Tongue (tissue), 2 donors: ENCODE data around the gene CACNA1F. TPM values are rescaled to one million over a fixed set of nuclear protein-coding genes. Genes with fewer than 3 reads are reported as not detected.
A peak's percentile ranks its signal among the peaks of the same experiment; 100 is the strongest.

Source experiments
- DNase-seq: peaks from one replicate; pipeline ENCODE4 v3.0.0-alpha.2; 2015
- total RNA-seq: library from RNA; depleted of rRNA; stranded (reverse); fragments of >200 nt; gene quantifications from one replicate; pipeline ENCODE4 v1.2.3, GENCODE V29; 2014

The CACNA1F gene
- not detected for total RNA-seq

DNA sequence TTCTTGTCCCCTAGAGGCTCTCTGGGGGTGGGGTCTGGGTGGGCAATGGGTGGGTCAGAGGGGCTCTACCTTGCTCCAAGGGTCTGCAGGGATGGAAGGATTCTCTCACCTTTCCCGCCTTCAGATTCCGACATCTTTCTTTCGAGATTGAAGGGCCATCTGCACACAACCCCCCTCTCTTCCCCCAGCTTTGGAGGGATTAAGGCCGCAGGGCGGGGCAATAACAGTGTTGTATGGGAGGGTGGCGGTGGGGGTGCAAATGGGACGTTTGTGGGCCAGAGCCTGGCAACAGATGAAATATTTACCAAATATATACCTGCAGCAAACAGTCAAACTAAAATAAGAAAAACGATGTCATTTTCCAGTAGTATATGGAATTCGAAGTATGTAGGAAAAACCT is at the start of gene CACNA1F:
Gene CACNA1F, minus strand, starts transcription at position 165 of the 400 bp plus-strand sequence. Its CDS starts 31 bp downstream, at position 134.
- no peak for DNase-seq

DNA sequence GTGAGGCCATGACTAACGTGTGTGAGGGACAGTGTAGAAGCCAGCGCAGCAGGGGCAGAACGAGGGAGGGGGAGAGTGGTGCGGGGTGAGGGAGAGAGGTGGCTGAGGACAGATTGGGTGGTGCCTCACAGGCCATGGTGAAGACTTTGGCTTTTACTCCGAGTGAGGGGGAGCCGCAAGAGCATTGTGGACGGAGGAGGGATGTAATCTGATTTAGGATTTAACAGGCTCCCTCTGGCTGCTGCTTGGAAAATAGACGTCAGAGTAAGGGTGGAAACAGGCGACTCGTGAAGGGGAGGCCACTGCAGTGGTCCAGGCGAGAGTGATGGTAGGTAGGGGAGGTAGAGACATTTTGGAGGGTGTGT is 49.5 kb upstream of the CACNA1F start:
- peak; percentile 38 for DNase-seq

- no peak for DNase-seq
Observed at GRCh38 chrX:49278081-49278480, 44.9 kb upstream of the CACNA1F start.

DNA sequence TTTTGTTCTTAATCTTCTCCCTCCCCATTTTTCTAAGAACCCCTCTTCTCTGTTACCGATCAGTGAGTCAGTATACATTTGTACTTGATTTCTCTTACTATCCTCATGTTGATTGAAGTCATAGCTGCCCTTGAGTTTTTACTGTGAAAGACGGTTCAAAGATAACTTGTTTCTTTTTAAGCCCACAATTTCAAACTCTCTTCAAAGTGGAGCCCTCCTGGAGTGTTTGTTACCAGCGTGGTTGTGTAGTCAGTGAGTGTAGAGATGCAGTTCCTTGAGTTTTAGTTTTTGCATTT is 44.3 kb upstream of the CACNA1F start:
- no peak for DNase-seq

GRCh38 chrX:49276671-49277534 is 43.8 kb upstream of the CACNA1F start:
- DNase-seq, result no peak

DNA sequence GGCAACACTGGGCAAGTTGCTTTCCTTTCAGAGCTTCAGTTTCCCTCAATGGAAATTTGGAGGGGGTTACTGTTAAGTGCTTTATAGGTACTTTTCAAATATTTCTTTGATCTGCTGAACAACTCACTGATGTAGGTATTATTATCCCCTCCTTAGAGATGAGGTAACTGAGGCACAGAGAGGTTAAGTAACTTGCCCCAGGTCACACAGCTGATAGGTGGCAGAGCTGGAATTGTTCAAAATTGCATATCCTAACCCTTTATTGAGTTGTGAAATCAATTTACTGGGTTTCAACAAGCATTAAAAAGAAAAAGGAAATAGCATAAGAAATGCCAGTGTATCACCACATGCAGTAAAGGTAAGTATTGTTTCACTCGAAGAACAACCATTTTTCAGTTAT is 43.1 kb upstream of the CACNA1F start:
- no peak for DNase-seq

DNA sequence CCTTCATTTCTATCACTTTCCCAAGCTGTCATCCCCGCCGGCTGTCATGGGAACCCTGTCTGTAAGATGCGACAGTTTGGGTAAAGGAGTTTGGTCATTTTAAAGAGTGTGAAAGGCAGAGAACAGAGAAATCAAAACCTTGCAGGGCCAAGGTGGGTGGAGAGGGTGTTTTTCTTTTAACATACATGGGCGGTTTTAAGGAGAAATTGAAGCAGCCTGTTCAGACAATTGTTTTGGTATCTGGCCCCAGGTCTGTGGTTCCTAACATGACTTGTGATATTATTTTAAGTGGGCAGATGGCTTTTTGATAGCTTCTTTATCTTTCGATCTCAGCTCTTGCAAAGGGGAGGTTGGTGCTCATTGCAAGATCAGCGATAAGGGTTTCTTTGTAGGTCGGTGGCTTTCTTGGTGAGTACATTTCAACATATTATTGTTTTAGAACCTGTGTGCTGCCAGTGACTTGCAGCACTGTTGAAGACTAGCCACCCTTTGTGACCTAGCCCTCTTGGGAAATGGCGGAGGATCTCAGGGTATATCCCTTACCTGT is 40.1 kb upstream of the CACNA1F start:
- no peak for DNase-seq

GRCh38 chrX:49272421-49272820 is 39.3 kb upstream of the CACNA1F start:
- no peak for DNase-seq

DNA sequence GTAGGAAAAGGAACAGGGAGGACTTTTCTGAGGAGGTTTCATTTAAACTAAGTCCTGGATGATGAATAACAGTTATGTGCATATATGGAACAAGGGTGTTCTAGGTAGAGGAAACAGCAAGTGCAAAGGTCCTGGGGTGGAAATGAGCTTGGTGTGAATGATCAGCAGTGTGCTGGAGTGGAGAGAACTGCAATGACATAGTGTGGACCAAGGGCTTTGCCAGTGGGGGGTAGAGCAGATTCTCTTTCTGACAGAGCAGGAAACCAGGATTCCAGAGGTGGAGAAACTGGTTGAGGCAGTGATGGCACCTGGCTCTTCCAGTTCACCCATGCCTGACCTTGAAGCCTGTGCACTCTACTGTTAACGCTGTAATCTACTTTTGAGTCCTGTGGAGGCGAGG is 38.2 kb upstream of the CACNA1F start:
- no peak for DNase-seq

- peak; percentile 3 for DNase-seq
Observed at GRCh38 chrX:49270249-49270921, 37.2 kb upstream of the CACNA1F start.

- no peak for DNase-seq
Observed at GRCh38 chrX:49269767-49270248, 36.7 kb upstream of the CACNA1F start, which contains the start of gene PPP1R3F. TSS of gene PPP1R3F (plus strand) at chrX:49269793. CDS start at chrX:49269870, 77 bp downstream.

GRCh38 chrX:49269010-49269766 is 36.0 kb upstream of the CACNA1F start:
- DNase-seq, result peak; percentile 98

DNA sequence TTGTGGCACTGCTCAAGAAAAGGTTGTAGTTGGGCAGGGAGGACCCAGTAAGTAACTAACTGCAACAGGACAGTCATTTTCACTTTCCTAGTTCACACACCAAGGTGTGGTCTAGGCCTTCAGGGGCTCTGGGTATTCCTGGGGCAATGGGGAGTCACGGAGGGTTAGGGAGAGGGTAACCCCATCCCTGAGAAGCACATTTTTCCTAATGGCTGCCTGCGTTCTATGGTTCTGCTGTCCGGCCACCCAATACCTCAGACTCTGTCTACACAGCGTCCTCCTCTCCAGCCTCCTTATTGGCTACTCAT is 35.5 kb upstream of the CACNA1F start:
- DNase-seq, result no peak

- no peak for DNase-seq
Observed at GRCh38 chrX:49266523-49267445, 33.6 kb upstream of the CACNA1F start.

- DNase-seq, result no peak
Observed at GRCh38 chrX:49264460-49264859, 31.3 kb upstream of the CACNA1F start, which contains the start of gene FOXP3. TSS of gene FOXP3 (minus strand) at chrX:49264710. CDS start at chrX:49258505, 6,205 bp downstream.

DNA sequence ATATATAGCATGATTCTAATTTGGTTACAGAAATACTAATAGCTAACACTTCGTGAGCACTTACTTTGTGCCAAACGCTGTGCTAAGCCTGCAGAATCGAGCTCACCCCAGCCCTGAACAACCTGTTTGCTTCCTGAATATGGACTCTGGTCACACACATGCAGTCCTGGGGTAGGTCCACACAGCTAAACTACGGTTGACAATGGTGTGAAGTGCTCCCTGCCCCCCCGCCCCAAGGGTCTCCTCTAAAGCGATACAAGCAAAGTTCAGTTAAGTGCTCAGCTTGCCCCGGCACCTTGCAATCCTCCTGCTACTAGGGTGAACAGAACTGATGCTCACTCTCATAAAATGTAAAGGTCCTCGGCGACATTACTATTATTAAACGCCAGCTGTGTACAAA is 30.5 kb upstream of the CACNA1F start:
- DNase-seq, result no peak

- DNase-seq, result no peak
Observed at GRCh38 chrX:49262603-49263002, 29.5 kb upstream of the CACNA1F start.

DNA sequence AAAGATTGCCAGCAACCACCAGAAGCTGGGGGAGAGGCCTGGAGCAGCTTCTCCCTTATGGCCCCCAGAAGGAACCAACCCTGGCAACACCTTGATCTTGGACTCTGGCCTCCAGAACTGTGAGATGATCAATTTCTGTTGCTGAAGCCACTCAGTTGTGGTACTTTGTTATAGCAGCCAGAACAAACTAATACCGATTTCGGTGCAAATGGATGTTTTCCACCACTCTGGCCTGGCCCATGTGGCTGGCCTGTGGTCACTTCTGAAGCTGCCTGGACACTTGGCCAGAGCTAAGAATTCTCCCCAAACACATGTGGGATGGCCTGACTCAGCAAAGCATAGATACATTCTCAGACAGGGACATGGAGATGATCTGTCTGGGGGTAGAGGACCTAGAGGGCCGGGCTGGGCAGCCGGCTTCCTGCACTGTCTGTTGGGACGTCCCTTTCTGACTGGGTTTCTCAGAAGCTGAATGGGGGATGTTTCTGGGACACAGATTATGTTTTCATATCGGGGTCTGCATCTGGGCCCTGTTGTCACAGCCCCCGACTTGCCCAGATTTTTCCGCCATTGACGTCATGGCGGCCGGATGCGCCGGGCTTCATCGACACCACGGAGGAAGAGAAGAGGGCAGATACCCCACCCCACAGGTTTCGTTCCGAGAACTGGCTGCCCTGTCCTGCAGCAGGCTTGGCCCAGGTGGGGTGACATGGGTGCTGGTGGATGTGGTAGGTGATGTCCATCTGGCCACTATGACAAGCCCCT is 27.3 kb upstream of the CACNA1F start:
- no peak for DNase-seq

DNA sequence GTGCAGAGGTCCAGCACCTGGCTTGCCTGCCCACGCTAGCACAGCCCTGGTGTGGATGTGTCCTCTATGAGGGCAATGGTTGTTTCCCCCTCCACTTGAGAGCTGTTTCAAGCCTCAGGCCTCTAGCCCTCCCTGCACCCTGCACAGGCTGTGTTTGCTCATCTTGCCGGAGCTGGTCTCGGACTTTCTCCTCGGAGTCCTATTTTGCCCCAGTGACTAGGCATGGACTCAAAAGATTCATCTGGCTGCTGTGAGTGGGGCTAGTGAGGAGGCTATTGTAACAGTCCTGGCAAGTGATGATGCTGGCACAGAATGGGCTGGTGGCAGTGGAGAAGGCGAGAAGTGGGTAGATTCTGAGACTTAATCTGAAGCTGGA is 25.6 kb upstream of the CACNA1F start:
- DNase-seq, result no peak

GRCh38 chrX:49257846-49258748 is 25.0 kb upstream of the CACNA1F start:
- DNase-seq, result no peak
